HG03039 (cell line): ENCODE data around the gene IBTK.
A peak's percentile ranks its signal among the peaks of the same experiment; 100 is the strongest.
"Not testable (repeated sequence)": the region's sequence is repeated elsewhere in the genome, so short reads cannot be mapped to it uniquely, and the experiment has no call there.

Experiments used
- ATAC-seq: cut with Tn5 transposase; IDR thresholded peaks from one replicate; pipeline ENCODE4 v1.9.1; 2021; ENCODE audit warnings: mild to moderate bottlenecking, moderate library complexity; ENCODE audit not compliant: unreplicated experiment

Gene IBTK

GRCh38 chr6:82248273-82248735, 760 bp upstream of the IBTK start:
- peak; percentile 35 for ATAC-seq

- peak; percentile 28 for ATAC-seq
These were observed 591 bp downstream of the IBTK start for GRCh38 chr6:82246802-82247504.

DNA sequence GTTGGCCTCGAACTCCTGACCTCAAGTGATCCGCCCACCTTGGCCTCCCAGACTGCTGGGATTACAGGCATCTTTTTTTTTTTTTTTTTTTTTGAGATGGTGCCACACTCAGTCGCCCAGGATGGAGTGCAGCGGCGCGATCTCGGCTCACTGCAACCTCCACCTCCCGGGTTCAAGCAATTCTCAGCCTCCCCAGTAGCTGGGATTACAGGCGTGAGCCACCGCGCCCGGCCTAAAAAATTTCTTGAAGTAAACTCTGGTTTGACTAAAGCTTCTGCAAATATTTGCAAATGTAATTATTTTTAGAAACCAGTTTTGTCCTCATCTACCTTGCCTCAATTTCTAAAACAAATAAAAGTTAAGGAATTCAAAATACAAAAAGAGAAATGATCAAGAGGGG, 1.2 kb downstream of the IBTK start:
- ATAC-seq = no peak

DNA sequence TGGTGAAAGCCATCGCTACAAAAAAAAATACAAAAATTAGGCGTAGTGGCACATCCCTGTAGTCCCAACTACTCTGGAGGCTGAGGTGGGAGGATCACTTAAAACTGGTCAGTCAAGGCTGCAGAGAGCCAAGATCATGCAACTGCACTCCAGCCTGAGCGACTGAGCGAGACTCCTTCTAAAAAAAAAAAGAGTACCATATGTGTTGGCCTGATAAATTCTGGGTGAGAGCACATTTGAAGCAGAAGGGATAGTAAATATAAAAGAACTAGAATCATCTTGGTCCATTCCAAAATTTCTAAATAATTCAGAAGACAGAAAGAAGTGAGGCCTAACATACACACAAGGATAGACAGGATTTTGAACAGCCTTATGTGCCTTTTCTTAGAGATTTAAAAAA, 2.2 kb downstream of the IBTK start:
- no peak for ATAC-seq

GRCh38 chr6:82243884-82244283, 3.7 kb downstream of the IBTK start:
- ATAC-seq = no peak

DNA sequence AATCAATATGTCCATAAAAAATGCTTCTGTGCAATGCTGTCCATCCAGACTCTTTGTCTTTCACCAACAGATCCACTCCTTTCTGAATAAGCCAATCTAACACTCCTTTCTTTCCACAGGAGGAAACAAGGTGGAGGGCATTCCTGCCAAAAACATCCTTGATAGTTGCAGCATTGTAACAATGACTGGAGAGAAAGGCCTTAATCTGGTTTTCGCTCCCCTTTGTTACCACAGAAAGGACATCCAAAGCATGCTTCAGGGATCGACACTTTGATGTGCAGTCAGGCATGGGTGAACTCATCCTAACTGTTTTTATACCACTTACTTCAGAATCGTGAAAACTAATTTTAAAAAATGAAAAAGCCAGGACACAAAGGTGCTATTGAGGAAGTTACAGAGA, 7.4 kb downstream of the IBTK start:
- ATAC-seq = no peak

DNA sequence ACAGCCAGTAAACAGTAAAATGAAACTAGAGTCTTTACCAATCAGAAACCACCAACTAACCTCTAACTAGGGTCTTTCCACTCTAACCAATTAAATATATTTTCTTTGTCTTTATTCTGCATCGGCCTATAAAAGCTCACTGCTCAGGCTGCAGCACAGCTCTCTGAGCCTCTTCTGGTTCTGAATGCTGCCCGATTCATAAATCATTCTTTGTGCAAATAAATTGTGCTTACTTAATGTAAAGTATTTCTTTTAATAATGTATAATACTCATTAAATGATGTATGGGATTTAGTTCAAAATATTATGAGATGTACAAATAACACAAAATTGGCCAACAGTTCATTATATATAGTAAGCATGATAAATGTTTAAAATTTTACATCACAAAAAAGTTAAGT, 7.9 kb downstream of the IBTK start:
- no peak for ATAC-seq

DNA sequence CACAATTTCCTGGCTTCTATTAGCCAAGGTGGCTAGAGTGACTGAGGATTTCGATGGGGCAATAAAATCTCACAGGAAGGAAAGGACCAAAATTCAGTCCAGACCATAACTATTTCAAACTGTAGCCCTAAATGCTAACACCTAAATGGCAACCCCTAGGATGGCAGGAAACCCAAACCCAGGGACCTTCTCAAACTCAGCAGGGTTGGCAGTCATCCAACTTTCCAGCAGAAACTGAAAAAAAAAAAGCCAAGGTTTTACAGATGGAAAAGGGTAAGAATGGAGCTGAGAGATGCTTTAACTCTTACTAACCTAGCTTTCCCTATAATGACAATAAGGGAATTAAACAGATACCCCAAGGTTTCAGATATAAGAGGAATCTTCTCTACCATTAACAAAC, 10.5 kb downstream of the IBTK start:
- ATAC-seq = no peak

GRCh38 chr6:82227770-82228169, 19.8 kb downstream of the IBTK start:
- no peak for ATAC-seq

DNA sequence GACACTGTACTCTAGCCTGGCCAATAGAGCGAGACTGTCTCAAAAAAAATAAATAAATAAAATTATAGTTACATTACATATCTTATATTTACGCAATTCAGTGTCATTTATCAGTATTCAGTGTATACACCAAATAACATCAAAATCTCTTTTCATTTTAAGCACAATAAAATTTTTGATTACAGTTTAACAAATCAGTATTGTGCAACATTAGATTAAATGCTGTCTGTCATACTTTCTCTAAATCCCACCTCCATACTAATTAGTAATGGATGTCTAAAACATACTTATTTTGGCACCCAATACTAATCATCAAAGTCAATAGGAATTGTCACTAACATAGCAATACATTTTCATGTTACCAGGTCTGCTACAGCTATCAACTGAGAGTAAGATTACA, 27.4 kb downstream of the IBTK start:
- ATAC-seq = no peak

GRCh38 chr6:82217018-82217586, 30.4 kb downstream of the IBTK start:
- peak; percentile 79 for ATAC-seq

DNA sequence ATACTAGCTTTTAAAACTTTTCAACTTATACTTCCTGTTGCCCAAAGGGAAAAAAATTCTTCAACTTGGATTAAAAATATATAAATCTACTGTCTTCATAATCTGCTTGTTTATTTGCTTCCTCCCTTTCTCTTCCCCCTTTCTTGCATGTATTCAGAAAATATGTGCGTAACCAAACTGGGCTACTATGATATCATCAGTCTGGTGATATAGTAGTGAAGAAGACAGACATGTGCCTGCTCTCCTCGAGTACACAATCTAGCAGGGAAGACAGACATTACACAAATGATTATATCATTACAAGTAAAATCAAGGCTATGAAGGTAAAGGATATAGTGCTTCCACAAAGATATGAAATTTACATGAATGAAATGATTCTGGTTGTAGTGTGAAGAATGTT, 31.0 kb downstream of the IBTK start:
- ATAC-seq = no peak

GRCh38 chr6:82211326-82211725, 36.2 kb downstream of the IBTK start:
- ATAC-seq = no peak

DNA sequence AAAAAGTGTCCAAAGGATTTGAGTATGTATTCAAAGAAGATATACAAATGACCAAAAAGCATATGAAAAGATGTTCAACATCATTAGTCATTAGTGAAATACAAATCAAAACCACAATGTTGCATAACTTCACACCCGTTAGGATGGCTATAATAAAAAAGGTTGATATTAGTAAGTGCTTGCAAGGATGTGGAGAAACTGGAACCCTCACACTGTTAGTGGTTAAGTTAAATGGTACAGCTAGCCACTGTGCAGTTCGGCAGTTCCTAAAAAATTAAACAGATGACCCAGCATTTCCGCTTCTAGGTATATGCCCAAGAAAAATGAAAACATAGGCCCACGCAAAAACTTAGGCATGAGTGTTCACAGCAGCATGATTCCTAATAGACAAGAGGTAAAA, 38.6 kb downstream of the IBTK start:
- no peak for ATAC-seq

DNA sequence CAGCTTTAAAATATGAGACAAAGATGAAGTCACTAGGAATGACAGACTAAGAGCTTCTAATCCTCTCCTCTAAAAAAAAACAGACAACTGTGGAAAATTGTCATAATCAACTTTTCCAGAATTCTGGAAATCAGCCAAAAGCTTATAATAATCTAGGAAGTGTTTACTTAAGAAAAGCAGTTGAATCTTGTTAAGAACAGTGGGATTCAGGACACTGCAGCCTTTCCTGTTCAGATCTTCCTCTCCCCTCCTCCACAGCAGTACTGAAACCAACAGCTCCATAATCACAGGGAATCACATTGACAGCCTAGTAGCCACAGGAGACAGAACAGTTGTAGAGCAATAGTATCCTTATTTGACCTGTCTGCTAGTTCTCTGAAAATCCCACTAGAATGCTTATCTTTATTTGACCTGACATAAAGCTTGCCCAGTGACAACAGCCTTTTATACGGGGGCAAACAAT, 41.6 kb downstream of the IBTK start:
- ATAC-seq = no peak

DNA sequence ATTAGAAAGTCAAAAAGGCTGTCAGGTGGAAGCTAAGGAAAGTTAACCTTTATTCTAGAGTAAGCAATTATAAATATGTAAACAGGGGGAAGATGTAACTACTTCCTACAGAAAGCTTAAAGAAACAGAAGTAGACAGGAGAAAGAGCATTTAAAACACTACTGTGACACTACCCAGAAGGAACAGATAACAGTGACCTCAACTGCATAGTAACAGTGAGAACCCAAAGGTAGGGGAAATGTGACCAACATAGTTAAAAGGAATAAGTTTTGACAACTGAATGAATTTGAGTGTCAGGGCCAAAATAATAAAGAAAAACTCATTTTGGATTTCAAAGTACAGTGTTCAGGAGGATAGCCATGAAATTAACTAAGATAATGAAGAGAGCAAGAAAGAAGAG, 43.5 kb downstream of the IBTK start:
- no peak for ATAC-seq

DNA sequence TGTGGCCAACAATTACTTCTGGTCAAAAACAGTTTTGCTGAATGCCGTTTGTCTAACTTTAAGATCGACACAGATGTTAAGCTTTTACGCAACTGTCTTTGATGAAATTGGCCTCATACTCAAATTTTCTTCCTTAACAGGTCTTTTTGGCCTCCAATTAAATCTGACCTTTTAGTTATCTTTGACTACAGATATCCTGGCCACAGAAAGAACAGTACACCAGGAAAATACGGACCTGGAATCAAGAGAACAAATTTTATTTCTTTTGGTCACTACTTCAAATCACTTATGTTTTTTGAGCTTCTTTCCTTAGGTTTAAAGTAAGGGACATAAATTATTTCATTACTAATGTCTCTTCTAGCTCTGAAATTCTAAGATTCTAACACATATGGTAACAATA, 49.8 kb downstream of the IBTK start:
- no peak for ATAC-seq

DNA sequence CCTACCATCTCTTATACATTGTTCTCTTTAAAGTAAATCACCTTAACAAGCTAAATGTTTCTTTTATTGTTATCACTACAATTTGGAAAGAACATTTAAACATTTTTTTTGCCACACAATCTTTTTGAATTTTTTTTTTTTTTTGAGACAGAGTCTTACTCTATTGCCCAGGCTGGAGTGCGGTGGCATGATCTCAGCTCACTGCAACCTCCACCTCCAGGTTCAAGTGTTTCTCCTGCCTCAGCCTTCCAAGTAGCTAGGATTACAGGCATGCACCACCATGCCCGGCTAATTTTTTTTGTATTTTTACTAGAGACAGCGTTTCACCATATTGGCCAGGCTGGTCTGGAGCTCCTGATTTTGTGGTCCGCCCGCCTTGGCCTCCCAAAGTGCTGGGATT, 50.3 kb downstream of the IBTK start:
- not testable (repeated sequence) for ATAC-seq

DNA sequence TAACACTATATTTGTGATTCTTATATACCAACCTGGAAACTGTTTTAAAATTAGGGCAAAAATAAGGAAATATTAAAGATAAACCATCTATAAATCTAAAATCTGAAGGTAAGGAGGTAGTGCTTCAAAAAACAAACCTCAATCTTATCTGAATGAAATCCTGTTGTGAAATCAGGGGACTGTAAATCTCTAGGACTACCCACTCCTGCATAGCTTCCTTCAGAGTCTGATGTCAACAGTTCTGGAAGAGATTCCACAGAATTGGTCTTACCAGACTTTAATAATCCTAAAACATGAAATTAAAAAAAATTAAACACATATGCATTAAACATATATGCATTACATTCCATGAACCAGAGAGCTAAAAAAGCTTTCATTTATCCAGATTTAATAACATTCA, 51.4 kb downstream of the IBTK start:
- ATAC-seq = no peak

GRCh38 chr6:82195619-82196018, 51.9 kb downstream of the IBTK start:
- ATAC-seq = no peak

DNA sequence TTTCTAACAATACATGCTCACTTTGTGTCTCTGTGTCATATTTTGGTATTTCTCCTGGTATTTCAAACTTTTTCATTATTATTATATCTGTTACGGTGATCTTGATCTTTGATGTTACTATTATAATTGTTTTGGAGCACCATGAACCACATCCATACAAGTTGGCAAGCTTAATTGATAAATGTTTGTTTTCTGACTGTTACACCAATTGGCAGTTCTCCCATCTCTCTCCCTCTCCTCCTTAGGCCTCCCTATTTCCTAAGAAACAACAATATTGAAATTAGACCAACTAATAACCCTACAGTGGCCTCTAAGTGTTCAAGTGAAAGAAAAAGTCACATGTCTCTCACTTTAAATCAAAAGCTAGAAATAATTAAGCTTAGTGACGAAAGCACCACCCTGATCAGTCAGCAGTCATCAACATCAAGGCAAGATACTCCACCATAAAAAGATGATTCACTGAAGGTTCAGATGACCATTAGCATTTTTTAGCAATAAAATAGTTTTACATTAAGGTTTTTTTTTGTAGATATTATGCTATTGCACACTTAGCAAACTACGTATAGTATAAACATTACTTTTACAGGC, 61.5 kb downstream of the IBTK start:
- ATAC-seq = no peak

- ATAC-seq = no peak
These were observed 63.8 kb downstream of the IBTK start for GRCh38 chr6:82183642-82184282.
